H54 (cell line): ENCODE measurements around the gene SLC6A20.
A peak's percentile ranks its signal among the peaks of the same experiment; 100 is the strongest.

Experiments
- DNase-seq: peaks from one replicate; pipeline ENCODE4 v3.0.0; 2011; ENCODE audit warnings: low spot score, mixed read lengths; ENCODE audit not compliant: insufficient read length
- FAIRE-seq: peaks from 3 replicates; lab custom pipeline; 2011; peaks lifted over from hg19 to GRCh38; lab: Jason Lieb, UNC
- POLR2A ChIP-seq: IDR thresholded peaks from 2 replicates; pipeline ENCODE4 v1.6.1; 2011; ENCODE audit warnings: low read depth, mild to moderate bottlenecking, low read length

SLC6A20 gene

DNA sequence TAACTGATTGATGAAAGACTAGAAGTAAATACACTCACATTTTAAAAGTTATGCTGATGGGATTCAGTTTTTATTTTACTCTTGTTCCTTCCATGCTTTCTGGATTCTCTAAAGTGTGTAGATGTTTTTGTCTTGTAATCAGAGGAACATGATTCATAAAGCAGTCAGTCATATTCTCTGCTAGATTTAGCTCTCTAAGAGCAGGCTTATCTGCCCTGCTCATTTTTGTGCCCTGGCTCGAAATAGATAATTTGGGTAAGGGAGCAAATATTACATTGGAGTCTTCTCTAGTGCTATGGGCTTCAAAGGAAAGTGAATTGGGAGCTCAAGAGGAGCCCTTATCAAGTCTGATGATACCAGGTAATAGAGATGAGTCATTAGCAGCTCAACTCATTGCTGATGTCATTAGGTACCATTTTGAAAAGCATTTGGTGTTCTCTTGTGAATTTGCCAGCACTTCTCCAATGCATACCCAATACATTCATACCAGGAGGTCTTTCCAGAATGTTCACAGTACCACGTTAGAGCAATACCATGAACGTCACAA lies 79.5 kb downstream of the SLC6A20 start:
- no peak for TF ChIP-seq POLR2A
- peak; percentile 6 for FAIRE-seq
- no peak for DNase-seq

GRCh38 chr3:45715945-45716344 lies 80.4 kb downstream of the SLC6A20 start:
- TF ChIP-seq POLR2A: no peak
- DNase-seq (peak; percentile 11), FAIRE-seq (peak; percentile 82)

DNA sequence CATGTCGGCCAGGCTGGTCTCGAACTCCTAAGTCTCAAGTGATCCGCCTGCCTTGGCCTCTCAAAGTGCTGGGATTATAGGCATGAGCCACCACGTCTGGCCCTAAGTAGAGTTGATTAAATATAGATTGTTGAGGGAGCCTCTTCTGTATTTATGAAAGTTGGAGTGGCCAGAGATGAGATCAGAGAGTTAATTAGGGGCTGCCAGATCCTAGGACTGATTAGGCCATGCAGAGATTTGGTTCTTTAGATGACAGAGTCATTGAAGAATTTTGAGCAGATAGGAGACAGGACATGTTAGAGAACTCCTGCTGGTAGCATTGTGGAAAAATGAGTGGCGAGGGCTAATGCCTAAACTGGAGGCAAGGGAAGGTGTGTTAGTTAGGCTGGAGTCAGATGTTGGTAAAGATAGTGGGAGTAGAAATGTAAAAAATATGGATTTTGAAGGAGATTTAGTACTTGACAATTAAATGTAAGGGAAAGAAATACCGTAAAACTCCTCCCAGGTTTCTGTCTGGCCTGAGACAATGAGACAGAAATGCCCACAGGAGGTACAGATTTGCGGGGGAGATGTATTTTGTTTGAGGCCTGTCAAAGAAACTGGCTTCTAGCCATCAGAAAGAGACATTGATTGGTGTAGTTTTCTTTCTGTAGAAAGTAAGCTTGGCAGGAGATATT lies 83.8 kb downstream of the SLC6A20 start:
- no peak for TF ChIP-seq POLR2A
- FAIRE-seq: no peak

GRCh38 chr3:45711931-45712330 lies 84.4 kb downstream of the SLC6A20 start:
- TF ChIP-seq POLR2A: no peak
- DNase-seq: no peak
- no peak for FAIRE-seq

More for the DNA sequence above, 83.8 kb downstream of the SLC6A20 start:
- DNase-seq: no peak

DNA sequence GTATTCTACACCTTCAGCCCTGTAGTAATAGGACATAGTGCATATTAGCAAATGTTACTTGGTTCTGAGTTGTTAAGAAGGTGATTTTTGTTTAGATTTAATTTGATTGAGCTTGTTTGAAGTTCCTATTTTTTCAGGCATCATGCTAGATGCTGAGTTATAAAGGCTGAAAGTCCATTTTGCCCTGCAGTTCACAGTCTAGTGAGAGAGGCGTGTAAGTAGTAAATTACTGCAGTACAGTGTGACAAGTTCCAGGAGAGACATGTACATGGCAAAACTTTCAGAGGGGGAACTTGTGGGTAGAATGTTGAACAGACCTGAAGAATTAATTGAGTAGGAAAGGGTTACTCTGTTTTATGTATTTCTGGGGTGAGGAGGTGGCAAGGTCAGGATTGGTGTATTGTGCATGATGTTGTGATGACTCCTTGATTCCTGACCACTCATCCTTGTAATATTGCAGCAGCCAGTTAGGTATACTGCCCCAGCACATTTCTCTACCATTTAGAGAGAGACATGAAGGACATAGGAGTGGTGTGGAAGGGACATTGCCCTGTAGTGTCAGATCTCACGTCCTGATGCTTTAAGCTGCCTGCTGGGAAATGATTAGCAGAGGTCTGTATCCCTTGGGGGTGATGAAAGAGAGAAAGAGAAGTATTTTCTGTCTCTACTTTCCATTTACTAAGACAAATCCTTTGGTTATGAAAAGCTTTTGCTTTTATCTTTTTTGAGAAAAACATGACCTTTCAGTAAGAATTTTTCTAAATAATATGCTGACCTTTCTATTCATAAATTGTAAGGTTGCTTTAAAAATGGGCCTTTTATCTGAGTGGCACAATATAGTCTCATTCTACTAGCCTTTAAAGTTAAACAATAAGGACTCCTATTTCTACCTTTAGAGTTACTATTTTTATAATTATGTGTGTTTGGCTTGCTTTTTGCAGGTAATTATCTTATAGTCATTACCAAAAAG lies 90.2 kb downstream of the SLC6A20 start:
- no peak for DNase-seq
- no peak for TF ChIP-seq POLR2A
- peak; percentile 93 for FAIRE-seq
